ENCODE data around the gene CFAP73. TPM values are rescaled to one million over a fixed set of nuclear protein-coding genes. Genes with fewer than 3 reads are reported as not detected.
"Not testable (repeated sequence)": the region's sequence is repeated elsewhere in the genome, so short reads cannot be mapped to it uniquely, and the experiment has no call there.

Gene CFAP73
- total RNA-seq, 3 donors from 2014 or later (not counting 1 experiment from before 2014, with no cell fraction given): not detected

- H3K27ac Mint-ChIP-seq: no peak overlapping the region
- H3K4me1 Mint-ChIP-seq: peaks cover 22 to 24% of the 10 kb centered on the region in 2 donors
- H3K4me1 ChIP-seq (ENCODE audit: control insufficient read depth, insufficient read depth, low read length): peaks cover 21% of the 10 kb centered on the region
Measured at GRCh38 chr12:113203852-113204760, 54.6 kb downstream of the CFAP73 start.

GRCh38 chr12:113204804-113205203 is 55.3 kb downstream of the CFAP73 start:
- H3K4me1 ChIP-seq (ENCODE audit: control insufficient read depth, insufficient read depth, low read length): peaks cover 28% of the 10 kb centered on the region
- intact Hi-C loops (cut with micrococcal nuclease): no loop called here

More at GRCh38 chr12:113203852-113204760, 54.6 kb downstream of the CFAP73 start:
- intact Hi-C loops (cut with micrococcal nuclease): no loop called here
- no peaks in the 10 kb centered on the region for H3K36me3 Mint-ChIP-seq
- no peak overlapping the region for H3K4me3 Mint-ChIP-seq
- ATAC-seq (no peak), DNase-seq (no peak)
- H3K4me3 ChIP-seq (ENCODE audit: low read length): no peak overlapping the region
- WGBS (ENCODE audit: insufficient coverage): 88% methylated on average over 8 of the region's 8 CpGs
- no peak for TF ChIP-seq CTCF (IDR thresholded peaks at IDR 0.05)
- no peaks in the 10 kb centered on the region for H3K9me3 Mint-ChIP-seq
- no peaks in the 10 kb centered on the region for H3K36me3 ChIP-seq (ENCODE audit: control insufficient read depth, insufficient read depth, low read length)
- H3K27me3 Mint-ChIP-seq (ENCODE audit: low read depth in 2 of 2): no peaks in the 10 kb centered on the region
- no peak overlapping the region for H3K27ac ChIP-seq (ENCODE audit: low read length)
- H3K27me3 ChIP-seq (ENCODE audit: control insufficient read depth, insufficient read depth, low read length): no peaks in the 10 kb centered on the region
- no peaks in the 10 kb centered on the region for H3K9me3 ChIP-seq (ENCODE audit: control insufficient read depth, insufficient read depth, low read length)

GRCh38 chr12:113206802-113207201 is 57.3 kb downstream of the CFAP73 start:
- H3K36me3 Mint-ChIP-seq; H3K27me3 ChIP-seq (ENCODE audit: control insufficient read depth, insufficient read depth, low read length); H3K4me3 Mint-ChIP-seq; intact Hi-C loops (cut with micrococcal nuclease); DNase-seq; H3K9me3 ChIP-seq (ENCODE audit: control insufficient read depth, insufficient read depth, low read length); H3K4me3 ChIP-seq (ENCODE audit: low read length); H3K27ac ChIP-seq (ENCODE audit: low read length); H3K27me3 Mint-ChIP-seq (ENCODE audit: low read depth in 2 of 2); H3K36me3 ChIP-seq (ENCODE audit: control insufficient read depth, insufficient read depth, low read length); H3K9me3 Mint-ChIP-seq; ATAC-seq: not testable (repeated sequence)
- Mint-ChIP-seq H3K4me1 (peaks cover 34 to 43% of the 10 kb centered on the region in 2 donors), H3K27ac (peak overlapping the region; percentile 23 to 40)
- peaks cover 45% of the 10 kb centered on the region for H3K4me1 ChIP-seq (ENCODE audit: control insufficient read depth, insufficient read depth, low read length)
- over 99% methylated on average over 4 of the region's 5 CpGs for WGBS (ENCODE audit: insufficient coverage)

More at GRCh38 chr12:113204804-113205203, 55.3 kb downstream of the CFAP73 start:
- no peak for TF ChIP-seq CTCF (IDR thresholded peaks at IDR 0.05)
- no peaks in the 10 kb centered on the region for H3K27me3 Mint-ChIP-seq (ENCODE audit: low read depth in 2 of 2)
- H3K27ac Mint-ChIP-seq: no peak overlapping the region
- ATAC-seq (no peak), DNase-seq (no peak)
- no peaks in the 10 kb centered on the region for H3K36me3 ChIP-seq (ENCODE audit: control insufficient read depth, insufficient read depth, low read length)
- no peak overlapping the region for H3K4me3 ChIP-seq (ENCODE audit: low read length)
- no peak overlapping the region for H3K4me3 Mint-ChIP-seq
- no peak overlapping the region for H3K27ac ChIP-seq (ENCODE audit: low read length)
- H3K9me3 ChIP-seq (ENCODE audit: control insufficient read depth, insufficient read depth, low read length): no peaks in the 10 kb centered on the region
- H3K36me3 Mint-ChIP-seq: no peaks in the 10 kb centered on the region
- H3K9me3 Mint-ChIP-seq: no peaks in the 10 kb centered on the region
- H3K4me1 Mint-ChIP-seq: peaks cover 22 to 31% of the 10 kb centered on the region in 2 donors
- no peaks in the 10 kb centered on the region for H3K27me3 ChIP-seq (ENCODE audit: control insufficient read depth, insufficient read depth, low read length)
- WGBS (ENCODE audit: insufficient coverage): 91% methylated on average over 3 of the region's 3 CpGs

DNA sequence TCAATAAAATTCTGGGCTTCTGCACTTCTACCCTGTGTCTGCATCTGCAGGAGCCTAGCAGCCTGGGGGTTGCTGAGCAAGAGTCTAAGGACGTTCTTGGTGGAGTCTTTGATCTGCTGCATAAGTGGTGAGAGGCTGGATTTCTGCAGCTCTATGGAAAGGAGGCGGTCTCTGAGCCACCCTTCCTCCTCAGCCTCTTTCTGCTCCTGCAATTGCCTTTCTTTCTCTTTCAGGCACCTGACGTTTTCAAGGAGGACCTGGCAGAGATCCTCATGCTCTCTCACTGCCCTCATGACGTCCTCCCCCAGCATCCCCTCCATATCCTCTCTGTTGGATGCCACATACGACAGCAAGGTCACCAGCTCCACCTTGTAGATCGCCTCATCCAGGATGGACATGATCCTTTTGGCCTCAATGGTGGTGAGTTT is 58.1 kb downstream of the CFAP73 start:
- Mint-ChIP-seq H3K36me3 (no peaks in the 10 kb centered on the region), H3K4me3 (peak overlapping the region; percentile 87), H3K9me3 (no peaks in the 10 kb centered on the region), H3K27me3 (ENCODE audit: low read depth in 2 of 2) (no peaks in the 10 kb centered on the region), H3K27ac (peak overlapping the region; percentile 92 to 97), H3K4me1 (peaks cover 34 to 43% of the 10 kb centered on the region in 2 donors)
- no peak for TF ChIP-seq CTCF (IDR thresholded peaks at IDR 0.05)
- peak overlapping the region; percentile 82 for H3K27ac ChIP-seq (ENCODE audit: low read length)
- H3K27me3 ChIP-seq (ENCODE audit: control insufficient read depth, insufficient read depth, low read length): no peaks in the 10 kb centered on the region
- peak in 1 of 2 donors; percentile 62 for DNase-seq
- no peaks in the 10 kb centered on the region for H3K36me3 ChIP-seq (ENCODE audit: control insufficient read depth, insufficient read depth, low read length)
- WGBS (ENCODE audit: insufficient coverage): 37% methylated on average over 6 of the region's 6 CpGs
- no peaks in the 10 kb centered on the region for H3K9me3 ChIP-seq (ENCODE audit: control insufficient read depth, insufficient read depth, low read length)
- no peak overlapping the region for H3K4me3 ChIP-seq (ENCODE audit: low read length)
- peak; percentile 1 to 30 (median 14) for ATAC-seq
- intact Hi-C loops (cut with micrococcal nuclease): loop anchor here (1.0 kb wide), 2 partner anchors 14 to 23 kb away; partner anchors contain the start of gene TPCN1
- peaks cover 49% of the 10 kb centered on the region for H3K4me1 ChIP-seq (ENCODE audit: control insufficient read depth, insufficient read depth, low read length)

All from natural killer cell (primary cell).